ENCODE measurements around the gene DBF4B.

- TF ChIP-seq CTCF (IDR thresholded peaks at IDR 0.05) (no peak), ZFX (IDR thresholded peaks at IDR 0.05; ENCODE audit: borderline replicate concordance) (no peak)
Measured at GRCh38 chr17:44760474-44761308, 52.2 kb downstream of the DBF4B start.

Data from 22Rv1 (cell line).